RWPE1 (cell line): ENCODE measurements around the gene PCBP3.

Source experiments
- CTCF ChIA-PET: fragments of 350-600 bp; sonication (Branson Sonifier 250); formaldehyde crosslinking; extraction: SDS; loops from one replicate; lab custom pipeline; 2021; lab: Yijun Ruan, JAX
- POLR2A ChIA-PET: fragments of 400-600 bp; formaldehyde crosslinking; extraction: SDS; loops from one replicate; lab custom pipeline; 2020; ENCODE audit warnings: antibody characterized with exemption; ENCODE audit not compliant: low non-redundant PET; lab: Yijun Ruan, JAX
- DNase-seq: peaks from one replicate; pipeline ENCODE4 v3.0.0; 2012; ENCODE audit warnings: low spot score
- H3K27ac ChIP-seq: fragments of 450-650 bp; 2 replicates; pipeline ENCODE4 v1.5.1; 2017
- CTCF ChIP-seq: fragments of 450-650 bp; conservative IDR thresholded peaks from 2 replicates; pipeline ENCODE4 v1.5.1; 2017; ENCODE audit warnings: low read depth, mild to moderate bottlenecking

Gene PCBP3

GRCh38 chr21:45867041-45867666, 223.6 kb downstream of the PCBP3 start:
- TF ChIP-seq CTCF: no peak
- no peak for DNase-seq
- ChIA-PET POLR2A (no interaction called here), CTCF (no interaction called here)
- H3K27ac ChIP-seq: no peak overlapping the region

- POLR2A ChIA-PET: no interaction called here
- CTCF ChIA-PET: no interaction called here
- TF ChIP-seq CTCF: no peak
Measured at GRCh38 chr21:45867671-45868081, 224.2 kb downstream of the PCBP3 start.

GRCh38 chr21:45868086-45868485, 224.6 kb downstream of the PCBP3 start:
- no peak overlapping the region for H3K27ac ChIP-seq
- no peak for DNase-seq
- POLR2A ChIA-PET: no interaction called here
- TF ChIP-seq CTCF: no peak
- CTCF ChIA-PET: interaction anchor here (0.6 kb wide), 2 partner anchors 97 to 912 kb away, joined by 3 to 5 read pairs; no protein-coding TSS in a partner anchor

More at GRCh38 chr21:45867671-45868081, 224.2 kb downstream of the PCBP3 start:
- no peak overlapping the region for H3K27ac ChIP-seq
- DNase-seq: no peak

- ChIA-PET CTCF (interaction anchor here (0.6 kb wide), 2 partner anchors 97 to 912 kb away, joined by 3 to 5 read pairs; no protein-coding TSS in a partner anchor), POLR2A (no interaction called here)
- no peak for DNase-seq
- H3K27ac ChIP-seq: no peak overlapping the region
- no peak for TF ChIP-seq CTCF
Measured at GRCh38 chr21:45868488-45868887, 225.0 kb downstream of the PCBP3 start.

- no peak overlapping the region for H3K27ac ChIP-seq
- ChIA-PET POLR2A (no interaction called here), CTCF (interaction anchor here (1.0 kb wide), 1 partner anchor 11 kb away, joined by 6 read pairs; no protein-coding TSS in a partner anchor)
- no peak for TF ChIP-seq CTCF
- no peak for DNase-seq
Measured at GRCh38 chr21:45869121-45870007, 225.8 kb downstream of the PCBP3 start.

GRCh38 chr21:45870421-45870820, 226.9 kb downstream of the PCBP3 start:
- ChIA-PET CTCF (no interaction called here), POLR2A (no interaction called here)
- DNase-seq: no peak
- H3K27ac ChIP-seq: no peak overlapping the region
- no peak for TF ChIP-seq CTCF
